Peyer's patch (tissue), 4 donors: Measurements from ENCODE around the gene TICAM1. TPM values are rescaled to one million over a fixed set of nuclear protein-coding genes. Genes with fewer than 3 reads are reported as not detected.
A peak's percentile ranks its signal among the peaks of the same experiment; 100 is the strongest.
"Not testable (repeated sequence)": the region's sequence is repeated elsewhere in the genome, so short reads cannot be mapped to it uniquely, and the experiment has no call there.

Source experiments
- DNase-seq, 3 donors: peaks; one replicate each; pipeline ENCODE4 v3.0.0-alpha.2; 2017 to 2019
- H3K27ac ChIP-seq, 4 donors: fragments of 200-600 bp; sonication (generic); one replicate each; pipeline ENCODE4 v1.5.1; 2016 to 2019
- H3K27me3 ChIP-seq, 2 donors: fragments of 200-600 bp; sonication (generic); one replicate each; pipeline ENCODE4 v1.5.1; 2019
- H3K36me3 ChIP-seq, 3 donors: fragments of 200-600 bp; sonication (generic); one replicate each; pipeline ENCODE4 v1.5.1; 2016 to 2019
- H3K4me1 ChIP-seq, 4 donors: fragments of 200-600 bp; sonication (generic); one replicate each; pipeline ENCODE4 v1.5.1; 2016 to 2019
- H3K4me3 ChIP-seq, 4 donors: fragments of 200-600 bp; sonication (generic); 1 replicate in 3 of 4; 2 replicates in 1 of 4; pipeline ENCODE4 v1.5.1; 2016 to 2019; ENCODE audit warnings: mild to moderate bottlenecking in 1 of 4
- H3K9me3 ChIP-seq, 4 donors: fragments of 200-600 bp; sonication (generic); one replicate each; pipeline ENCODE4 v1.5.1; 2016 to 2019; ENCODE audit warnings: mild to moderate bottlenecking in 1 of 4
- CTCF ChIP-seq, 6 experiments: fragments of 450-650 bp in 4 of 6; fragments of 200-600 bp in 2 of 6; sonication (generic) in 1 of 6; IDR thresholded peaks; one replicate each; pipeline ENCODE4 v1.5.1; 2017 to 2019; ENCODE audit warnings: antibody characterized with exemption in 6 of 6, mild to moderate bottlenecking in 3 of 6, moderate library complexity in 1 of 6
- POLR2A ChIP-seq, 2 donors: fragments of 450-650 bp; IDR thresholded peaks; one replicate each; pipeline ENCODE4 v1.5.1; 2017; ENCODE audit warnings: antibody characterized with exemption in 2 of 2, mild to moderate bottlenecking in 2 of 2, moderate library complexity in 2 of 2
- total RNA-seq, 4 donors: library from RNA; depleted of rRNA; stranded (reverse); fragments of >200 nt; gene quantifications; one replicate each; pipeline ENCODE4 v1.1.0, GENCODE V29; 2016

Gene TICAM1
- total RNA-seq, 4 donors from 2014 or later = 14.0 to 45.8 (median 28.8) TPM

GRCh38 chr19:4791183-4792018, 40.1 kb downstream of the TICAM1 start, which contains the start of gene FEM1A:
Gene FEM1A (plus strand): TSS chr19:4791734. CDS start chr19:4791855, 121 bp downstream.
- peak; percentile 98 to 100 (median 99) for TF ChIP-seq CTCF (IDR thresholded peaks at IDR 0.05)
- peak; percentile 63 to 74 for TF ChIP-seq POLR2A (IDR thresholded peaks at IDR 0.05)

GRCh38 chr19:4786412-4787016, 45.0 kb downstream of the TICAM1 start:
- not testable (repeated sequence) for H3K9me3 ChIP-seq, H3K27ac ChIP-seq, H3K36me3 ChIP-seq, H3K27me3 ChIP-seq, H3K4me3 ChIP-seq, DNase-seq, H3K4me1 ChIP-seq

More at GRCh38 chr19:4791183-4792018, 40.1 kb downstream of the TICAM1 start, which contains the start of gene FEM1A:
- H3K27ac ChIP-seq = peak within 1 kb of the TSS; percentile 92 to 94 (median 92)
- DNase-seq = peak; percentile 98 to 100 (median 99)
- H3K4me3 ChIP-seq = peak within 1 kb of the TSS; percentile 80 to 100 (median 84)
- peaks cover 0 to 33% (median 10%) of the 10 kb centered on the region in 4 donors for H3K4me1 ChIP-seq
- no peaks in the 10 kb centered on the region for H3K27me3 ChIP-seq
- H3K9me3 ChIP-seq = no peaks in the 10 kb centered on the region
- H3K36me3 ChIP-seq = peaks cover 0 to 32% (median 0%) of the 10 kb centered on the region in 3 donors

- Histone ChIP-seq H3K36me3 (no peaks in the 10 kb centered on the region), H3K4me3 (no peak overlapping the region), H3K27me3 (no peaks in the 10 kb centered on the region), H3K27ac (no peak overlapping the region), H3K9me3 (peaks cover 0 to 4% (median 0%) of the 10 kb centered on the region in 4 donors), H3K4me1 (no peaks in the 10 kb centered on the region)
- TF ChIP-seq POLR2A (IDR thresholded peaks at IDR 0.05) = no peak
- TF ChIP-seq CTCF (IDR thresholded peaks at IDR 0.05) = no peak
- no peak for DNase-seq
Observed at GRCh38 chr19:4781801-4782200, 49.7 kb downstream of the TICAM1 start.

GRCh38 chr19:4780860-4781259, 50.7 kb downstream of the TICAM1 start:
- no peaks in the 10 kb centered on the region for H3K27me3 ChIP-seq
- no peaks in the 10 kb centered on the region for H3K36me3 ChIP-seq
- no peak for DNase-seq
- no peaks in the 10 kb centered on the region for H3K4me1 ChIP-seq
- no peak overlapping the region for H3K27ac ChIP-seq
- TF ChIP-seq CTCF (IDR thresholded peaks at IDR 0.05) = no peak
- TF ChIP-seq POLR2A (IDR thresholded peaks at IDR 0.05) = no peak
- H3K4me3 ChIP-seq = no peak overlapping the region
- H3K9me3 ChIP-seq = peaks cover 0 to 4% (median 0%) of the 10 kb centered on the region in 4 donors

GRCh38 chr19:4778124-4778523, 53.4 kb downstream of the TICAM1 start:
- not testable (repeated sequence) for H3K9me3 ChIP-seq, H3K27me3 ChIP-seq, H3K27ac ChIP-seq, H3K4me3 ChIP-seq, H3K36me3 ChIP-seq, H3K4me1 ChIP-seq, DNase-seq

- no peak for TF ChIP-seq CTCF (IDR thresholded peaks at IDR 0.05)
- no peak for TF ChIP-seq POLR2A (IDR thresholded peaks at IDR 0.05)
- no peaks in the 10 kb centered on the region for H3K27me3 ChIP-seq
- DNase-seq = no peak
- no peak overlapping the region for H3K27ac ChIP-seq
- no peaks in the 10 kb centered on the region for H3K36me3 ChIP-seq
- H3K4me1 ChIP-seq = no peaks in the 10 kb centered on the region
- peaks cover 0 to 4% (median 0%) of the 10 kb centered on the region in 4 donors for H3K9me3 ChIP-seq
- H3K4me3 ChIP-seq = no peak overlapping the region
Observed at GRCh38 chr19:4776436-4777211, 54.9 kb downstream of the TICAM1 start.
